GM12874 (cell line): Measurements from ENCODE around the gene CLEC6A.

ENCODE experiments used
- CTCF ChIP-seq: IDR thresholded peaks from 2 replicates; pipeline ENCODE4 v1.5.1; 2011; ENCODE audit warnings: low read depth, mild to moderate bottlenecking, control low read depth, low read length, moderate library complexity; ENCODE audit not compliant: insufficient read depth

Gene CLEC6A

DNA sequence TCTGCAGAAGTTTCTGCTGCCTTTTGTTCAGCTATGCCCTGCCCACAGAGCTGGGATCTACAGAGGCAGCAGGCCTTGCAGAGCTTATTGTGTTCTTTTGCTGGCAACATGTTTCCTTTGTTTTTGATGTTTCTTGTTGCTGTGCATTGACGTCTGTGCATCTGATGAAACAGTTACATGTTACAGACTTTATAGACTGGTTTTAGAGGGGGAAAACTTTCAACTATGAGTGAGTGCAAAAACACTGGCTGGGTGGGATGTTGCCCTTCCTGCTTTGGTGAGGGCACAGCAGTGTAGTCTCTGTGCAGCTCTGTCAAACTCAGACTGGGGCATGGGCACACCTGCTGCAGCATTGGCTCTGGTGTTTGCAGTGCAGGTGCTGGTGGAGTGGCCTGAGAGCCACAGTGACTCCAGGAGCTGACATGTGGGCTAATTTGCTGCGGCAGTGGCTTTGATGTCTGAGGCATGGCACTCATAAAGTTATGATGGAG is 26.9 kb downstream of the CLEC6A start:
- no peak for TF ChIP-seq CTCF

DNA sequence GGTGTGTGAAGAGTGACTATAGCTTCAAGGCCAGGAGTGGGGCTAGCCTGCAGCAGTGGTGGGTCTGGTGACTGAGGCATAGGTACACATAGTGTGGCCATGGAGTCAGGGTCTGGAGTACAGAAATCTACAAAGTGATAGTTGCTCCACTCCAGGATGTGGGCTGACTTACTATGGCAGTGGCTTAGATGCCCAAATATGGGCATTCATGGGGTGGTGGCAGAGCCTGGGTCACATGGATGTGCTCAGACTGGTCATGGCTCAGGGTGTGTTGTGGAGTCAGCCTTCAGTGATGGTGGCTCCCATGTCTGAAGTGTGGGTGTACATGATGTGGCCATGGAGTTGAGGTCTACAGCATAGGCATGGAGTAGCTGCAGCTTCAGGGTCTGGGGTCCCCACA is 27.3 kb downstream of the CLEC6A start:
- no peak for TF ChIP-seq CTCF

DNA sequence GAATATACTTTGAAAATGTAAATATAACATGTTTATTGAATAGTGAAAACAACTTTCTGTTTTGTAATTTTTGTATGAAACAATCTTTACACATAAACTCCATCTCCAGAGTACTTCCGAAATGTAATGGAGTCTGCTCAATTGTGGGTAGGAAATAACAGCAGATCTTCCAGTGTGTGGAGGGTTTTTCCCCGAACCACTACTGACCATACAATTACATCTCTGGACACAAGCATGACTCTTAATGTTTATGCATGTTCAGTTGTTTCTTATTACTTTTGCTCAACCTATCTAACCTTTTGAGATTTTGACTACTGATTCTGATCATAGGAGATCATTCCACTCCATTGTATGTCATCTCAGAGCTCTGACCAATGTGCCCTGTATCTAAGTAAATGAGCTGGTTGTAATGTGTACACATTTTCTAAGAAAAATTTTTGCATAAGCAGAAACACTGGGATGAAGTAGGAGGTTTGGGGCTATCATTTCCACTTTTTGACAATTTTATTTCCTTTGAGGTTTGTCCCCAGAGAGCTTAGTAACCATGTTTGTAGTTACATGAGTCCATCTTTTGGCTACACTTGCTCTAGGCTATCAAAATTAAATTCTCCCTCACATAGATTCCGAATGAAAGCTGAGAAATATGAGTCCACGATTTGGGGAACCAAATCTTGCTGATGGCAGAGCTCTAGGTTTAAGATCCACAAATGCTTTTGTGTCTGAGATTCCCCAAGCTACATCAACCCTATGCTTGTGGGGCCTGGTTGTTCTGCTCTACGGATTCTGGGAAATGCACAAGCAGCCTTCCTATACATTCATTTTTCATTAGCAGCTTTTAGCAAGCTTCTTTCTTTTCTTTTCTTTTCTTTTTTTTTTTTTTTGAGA is 36.1 kb downstream of the CLEC6A start:
- TF ChIP-seq CTCF, result no peak

GRCh38 chr12:8493084-8493483 is 37.3 kb downstream of the CLEC6A start:
- TF ChIP-seq CTCF, result no peak

DNA sequence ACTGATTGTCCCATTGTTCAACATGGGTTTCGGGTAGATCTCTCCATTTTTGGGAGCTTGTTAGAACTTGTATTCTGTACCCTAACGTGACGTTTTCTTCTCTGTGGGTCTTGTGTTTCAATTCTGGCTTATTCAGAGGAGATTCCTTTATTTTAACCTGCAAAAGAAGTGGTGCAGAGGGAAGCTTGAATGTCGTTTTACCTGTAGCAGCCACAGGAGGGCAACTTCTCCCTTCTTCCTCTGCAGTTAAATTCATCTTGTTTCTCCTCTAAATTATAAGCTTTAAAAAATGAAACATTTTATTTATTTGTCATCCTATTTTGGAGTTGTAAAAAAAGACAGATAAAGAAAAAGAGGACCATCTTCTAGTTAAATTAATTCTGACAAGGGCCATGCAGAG is 43.9 kb downstream of the CLEC6A start:
- TF ChIP-seq CTCF, result no peak

GRCh38 chr12:8501720-8502119 is 46.0 kb downstream of the CLEC6A start:
- TF ChIP-seq CTCF, result no peak

DNA sequence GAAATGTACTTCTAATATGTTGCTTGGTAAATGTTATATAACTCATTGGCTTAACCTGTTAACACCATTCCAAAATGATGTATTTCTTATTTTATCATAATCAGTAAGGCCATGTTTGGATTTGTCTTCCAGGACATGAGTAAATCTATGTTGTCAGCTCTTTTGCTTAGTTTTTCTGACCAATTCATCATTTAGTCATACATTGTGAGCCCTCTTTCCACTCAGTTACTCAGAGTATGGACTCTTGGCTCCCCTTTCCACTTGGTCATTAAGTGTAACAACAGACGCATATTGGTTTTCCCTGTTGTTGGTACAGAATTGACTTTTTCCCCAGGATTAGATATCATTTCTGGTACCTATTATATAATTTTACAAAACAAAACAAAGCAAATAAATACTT is 48.6 kb downstream of the CLEC6A start:
- TF ChIP-seq CTCF, result no peak
